8988T (cell line): Measurements from ENCODE around the gene CCL16.
"Not testable (repeated sequence)": the region's sequence is repeated elsewhere in the genome, so short reads cannot be mapped to it uniquely, and the experiment has no call there.

Experiments
- DNase-seq: peaks from one replicate; pipeline ENCODE4 v3.0.0; 2011

The CCL16 gene, protein sequence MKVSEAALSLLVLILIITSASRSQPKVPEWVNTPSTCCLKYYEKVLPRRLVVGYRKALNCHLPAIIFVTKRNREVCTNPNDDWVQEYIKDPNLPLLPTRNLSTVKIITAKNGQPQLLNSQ

GRCh38 chr17:35981246-35981645, at the start of gene CCL16:
Gene CCL16 (minus strand): TSS chr17:35981497. CDS start chr17:35981420, 77 bp downstream.
- no peak for DNase-seq

DNA sequence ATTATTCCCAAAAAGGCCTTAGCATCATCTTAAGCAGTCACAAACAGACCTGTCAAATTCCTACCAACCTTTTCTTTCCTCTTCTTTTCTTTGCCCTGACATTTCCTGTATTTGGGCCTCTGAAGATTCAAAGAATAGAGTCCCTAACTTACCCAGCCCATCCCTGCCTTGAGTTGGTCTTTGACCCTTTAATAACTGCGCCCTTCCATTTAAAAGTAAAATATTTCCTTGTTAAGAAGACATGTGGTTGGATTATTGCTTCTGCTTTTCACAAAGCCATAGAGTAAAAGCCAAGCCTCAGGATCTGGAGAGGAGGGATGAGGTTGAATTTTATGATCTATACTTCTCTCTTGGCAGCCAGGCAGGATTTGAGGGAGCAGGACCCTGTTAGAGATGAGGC, 49.7 kb upstream of the CCL16 start:
- DNase-seq, result no peak

- no peak for DNase-seq
Measured at GRCh38 chr17:36027761-36028160, 46.5 kb upstream of the CCL16 start.

DNA sequence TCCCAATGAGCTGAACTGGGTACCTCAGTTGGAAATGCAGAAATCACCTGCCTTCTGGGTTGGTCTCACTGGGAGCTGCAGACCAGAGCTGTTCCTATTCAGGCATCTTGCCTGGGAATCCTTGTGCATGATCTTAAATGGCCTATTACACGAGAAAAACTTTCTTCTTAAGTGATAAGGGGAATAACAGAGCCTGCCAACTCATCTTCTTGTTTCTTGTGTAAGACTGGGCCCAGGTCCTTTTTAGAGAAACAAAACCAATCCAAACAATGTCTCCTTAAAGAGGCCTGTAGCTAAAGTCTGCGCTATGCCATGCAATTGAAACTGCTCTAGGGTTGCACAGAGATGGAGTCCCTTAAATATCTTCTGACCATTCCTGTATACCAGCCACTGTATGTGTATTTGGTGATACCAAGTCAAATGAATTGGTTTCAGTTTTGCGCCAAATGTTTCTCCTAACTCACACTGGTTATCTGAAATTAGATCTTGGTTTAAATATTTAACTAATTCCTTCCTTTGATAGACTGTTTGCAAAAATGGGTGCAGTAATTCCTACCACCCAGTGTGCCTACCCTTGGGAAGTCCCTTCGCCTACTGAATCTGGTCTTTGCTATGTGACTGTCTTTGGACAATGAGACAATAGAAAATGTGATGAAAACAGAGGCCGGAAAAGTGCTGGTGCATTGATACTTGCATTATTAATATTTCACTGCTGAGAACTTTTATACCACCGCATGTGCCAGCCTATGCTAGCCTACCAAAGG, 43.0 kb upstream of the CCL16 start:
- no peak for DNase-seq

DNA sequence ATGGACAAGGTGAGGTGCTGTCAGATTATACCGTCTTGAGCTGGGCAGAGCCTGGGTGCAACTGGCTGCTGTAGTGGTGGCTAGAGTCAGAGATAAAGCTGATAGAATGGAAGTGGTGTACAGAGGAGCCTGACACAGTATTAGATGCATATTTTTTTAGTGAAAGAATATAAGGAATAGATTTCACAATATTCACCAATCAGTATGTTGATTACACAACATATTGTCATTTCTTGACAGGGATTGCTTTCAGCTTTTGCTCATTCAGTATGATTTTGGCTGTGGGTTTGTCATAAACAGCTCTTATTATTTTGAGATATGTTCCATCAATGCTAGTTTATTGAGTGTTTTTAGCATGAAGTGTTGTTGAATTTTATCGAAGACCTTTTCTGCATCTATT, 38.1 kb upstream of the CCL16 start:
- DNase-seq, result no peak

DNA sequence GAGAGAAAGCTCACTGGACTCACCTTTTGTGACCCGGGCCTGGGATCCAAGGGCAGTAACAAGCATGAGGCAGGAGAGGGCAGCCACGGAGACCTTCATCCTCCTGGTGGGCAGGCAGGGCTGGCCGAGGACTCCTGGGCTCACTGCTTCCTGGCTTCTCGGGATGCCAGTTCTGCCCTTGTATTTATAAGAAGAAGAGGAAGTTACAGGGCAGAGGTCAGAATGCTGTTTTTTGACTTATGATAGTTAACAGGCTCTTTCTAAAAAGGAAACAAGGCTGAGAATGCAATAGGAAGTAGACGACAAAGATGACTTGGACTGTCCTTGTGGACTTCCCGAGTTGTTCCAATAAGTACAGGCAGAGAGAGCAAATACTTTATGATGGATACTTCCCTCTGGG, 36.5 kb upstream of the CCL16 start, which contains the start of gene CCL23:
CCL23 (minus strand) TSS at position 174 of the 400 bp plus-strand sequence; CDS start at position 99, 75 bp downstream.
- no peak for DNase-seq

DNA sequence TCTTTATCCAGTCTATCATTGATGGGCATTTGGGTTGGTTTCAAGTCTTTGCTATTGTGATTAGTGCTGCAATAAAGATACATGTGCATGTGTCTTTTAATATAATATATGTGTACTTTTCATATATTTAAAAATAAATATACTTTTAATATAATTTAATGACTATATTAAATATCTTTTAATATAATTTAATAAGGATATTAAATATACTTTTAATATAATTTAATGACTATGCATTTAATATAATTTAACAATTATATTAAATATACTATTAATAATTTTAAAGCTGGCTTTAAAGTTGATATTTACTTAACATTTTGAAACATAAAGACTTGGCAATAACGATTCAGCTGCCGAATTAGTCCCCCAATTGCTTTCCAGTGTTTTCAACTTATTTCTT, 35.3 kb upstream of the CCL16 start:
- DNase-seq, result no peak

GRCh38 chr17:36015895-36016294, 34.6 kb upstream of the CCL16 start:
- not testable (repeated sequence) for DNase-seq

DNA sequence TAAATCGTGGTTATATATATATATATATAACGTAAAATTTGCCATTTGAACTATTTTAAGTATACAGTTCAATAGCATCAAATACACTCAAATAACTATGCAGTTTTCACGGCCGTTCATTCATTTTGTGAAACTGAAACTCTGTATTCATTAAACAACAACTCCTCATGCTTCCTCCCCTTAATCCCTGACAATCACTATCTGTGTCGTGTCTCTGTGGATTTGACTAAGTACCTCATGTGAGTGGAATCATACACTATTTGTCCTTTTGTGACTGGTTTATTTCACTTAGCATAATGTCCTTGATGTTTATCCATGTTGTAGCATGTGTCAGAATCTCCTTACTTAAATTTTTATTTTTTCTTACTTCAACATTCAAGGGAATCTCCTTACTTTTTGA, 33.6 kb upstream of the CCL16 start:
- DNase-seq, result no peak

DNA sequence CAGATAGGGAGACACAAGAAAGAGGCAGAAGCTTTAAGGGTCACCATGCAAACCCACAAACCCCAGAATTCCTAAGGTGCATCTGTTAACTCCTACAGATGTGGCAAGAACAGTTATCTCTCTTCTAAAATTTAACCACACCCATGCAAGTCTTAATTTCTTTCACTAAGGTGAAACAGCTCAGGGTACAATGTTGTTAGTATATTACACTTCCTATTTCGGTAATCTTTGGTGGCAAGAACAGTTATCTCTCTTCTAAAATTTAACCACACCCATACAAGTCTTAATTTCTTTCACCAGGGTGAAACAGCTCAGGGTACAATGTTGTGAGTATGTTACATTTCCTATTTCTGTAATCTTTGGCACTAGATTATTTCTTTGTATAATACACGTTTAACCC, 29.9 kb upstream of the CCL16 start:
- no peak for DNase-seq

GRCh38 chr17:36008998-36009665, 27.8 kb upstream of the CCL16 start:
- no peak for DNase-seq

GRCh38 chr17:36004594-36005108, 23.4 kb upstream of the CCL16 start:
- no peak for DNase-seq

DNA sequence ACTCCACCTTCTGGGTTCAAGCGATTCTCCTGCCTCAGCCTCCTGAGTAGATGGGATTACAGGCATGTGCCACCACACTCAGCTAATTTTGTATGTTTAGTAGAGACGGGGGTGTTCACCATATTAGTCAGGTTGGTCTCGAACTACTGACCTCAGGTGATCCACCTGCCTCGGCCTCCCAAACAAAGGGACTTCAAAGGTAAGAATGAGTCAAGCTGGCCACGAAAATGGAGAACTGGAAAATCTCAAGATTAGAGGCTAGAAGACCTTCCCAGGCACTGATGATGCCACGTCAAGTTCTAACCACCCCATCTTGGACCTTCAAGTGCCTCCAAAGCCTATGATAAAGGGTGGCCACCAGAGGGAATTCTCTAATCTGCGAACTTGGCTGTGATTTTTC, 21.3 kb upstream of the CCL16 start:
- no peak for DNase-seq

DNA sequence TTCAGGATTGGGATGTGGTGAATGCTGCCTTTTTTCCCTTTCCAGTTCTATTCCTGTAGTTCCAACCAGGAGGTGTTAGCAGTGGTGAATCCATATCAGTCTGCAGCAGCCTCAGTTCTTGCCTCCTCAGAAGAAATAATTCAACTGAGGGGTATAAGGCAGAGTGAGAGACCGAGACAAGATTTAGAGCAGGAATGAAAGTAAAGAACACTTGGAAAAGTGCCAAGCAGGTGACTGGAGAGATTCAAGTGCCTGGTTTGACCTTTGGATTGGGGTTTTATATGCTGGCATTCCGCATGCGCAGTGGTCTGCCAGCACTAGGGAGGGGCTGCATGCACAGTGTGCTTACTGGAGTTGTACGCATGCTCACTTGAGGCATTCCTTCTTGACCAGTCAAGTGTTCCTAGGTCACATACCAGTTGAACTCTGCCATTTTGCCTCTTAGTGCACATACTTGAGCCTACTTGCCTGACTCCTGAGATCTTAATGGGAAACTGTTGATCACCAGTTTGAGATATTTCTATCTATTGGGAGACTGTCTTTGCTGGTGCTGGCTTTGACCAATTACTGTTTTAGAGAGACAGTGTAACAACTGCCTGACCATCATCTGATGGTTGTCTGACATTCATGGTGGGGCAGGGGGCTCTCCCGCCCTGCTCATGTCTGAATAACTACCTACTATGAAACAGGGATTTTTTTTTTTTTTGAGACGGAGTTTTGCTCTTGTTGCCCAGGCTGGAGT, 20.7 kb upstream of the CCL16 start:
- no peak for DNase-seq

DNA sequence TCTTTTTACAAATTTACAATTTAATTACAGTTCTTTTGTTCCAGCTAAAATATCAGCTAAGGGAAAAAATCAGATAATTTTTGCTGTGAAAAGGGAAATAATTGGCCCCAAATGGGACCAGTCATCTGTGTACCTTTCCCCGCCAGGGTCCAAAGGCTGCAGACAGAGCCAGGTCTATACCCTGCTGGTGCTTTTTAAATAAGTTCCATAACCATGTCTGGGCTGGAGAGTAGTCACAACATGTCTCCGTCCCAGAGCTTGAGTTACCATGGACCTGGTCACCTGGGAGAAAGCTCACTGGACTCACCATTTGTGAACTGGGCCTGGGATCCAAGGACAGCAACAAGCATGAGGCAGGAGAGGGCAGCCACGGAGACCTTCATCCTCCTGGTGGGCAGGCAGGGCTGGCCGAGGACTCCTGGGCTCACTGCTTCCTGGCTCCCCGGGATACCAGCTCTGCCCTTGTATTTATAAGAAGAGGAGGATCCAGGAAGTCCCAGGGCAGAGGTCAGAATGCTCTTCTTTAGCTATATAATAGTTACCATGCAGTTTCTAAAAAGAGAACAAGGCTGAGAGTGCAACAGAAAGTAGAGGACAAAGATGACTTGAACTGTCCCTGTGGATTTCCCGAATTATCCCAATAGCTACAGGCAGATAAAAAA, 19.9 kb upstream of the CCL16 start, which contains the start of gene CCL15:
CCL15 (minus strand) TSS at position 444 of the 662 bp plus-strand sequence; CDS start at position 383, 61 bp downstream.
- no peak for DNase-seq

DNA sequence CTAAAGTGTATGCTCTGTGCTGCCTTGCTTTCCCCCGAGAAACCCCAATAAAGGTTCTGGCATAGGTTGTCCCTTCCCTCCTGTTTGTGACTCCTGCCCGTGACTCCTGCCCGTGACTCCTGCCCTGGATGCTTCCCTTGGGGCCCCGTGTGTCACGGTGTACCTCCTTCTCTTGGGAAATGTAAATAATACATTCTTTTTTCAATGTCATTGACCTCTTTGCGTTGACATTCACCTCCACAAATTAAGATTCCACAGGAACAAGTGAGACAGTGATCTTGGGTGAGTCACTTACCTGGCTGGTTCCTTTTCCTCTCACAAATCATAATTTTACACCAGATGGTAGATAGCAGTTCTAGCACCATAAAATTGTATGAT, 19.4 kb upstream of the CCL16 start:
- no peak for DNase-seq

- no peak for DNase-seq
Measured at GRCh38 chr17:35998756-35999155, 17.5 kb upstream of the CCL16 start.

- no peak for DNase-seq
Measured at GRCh38 chr17:35998018-35998545, 16.8 kb upstream of the CCL16 start.

GRCh38 chr17:35995346-35995745, 14.0 kb upstream of the CCL16 start:
- not testable (repeated sequence) for DNase-seq

- DNase-seq, result no peak
Measured at GRCh38 chr17:35991075-35991474, 9.8 kb upstream of the CCL16 start.

GRCh38 chr17:35988164-35988563, 6.9 kb upstream of the CCL16 start:
- DNase-seq, result no peak

DNA sequence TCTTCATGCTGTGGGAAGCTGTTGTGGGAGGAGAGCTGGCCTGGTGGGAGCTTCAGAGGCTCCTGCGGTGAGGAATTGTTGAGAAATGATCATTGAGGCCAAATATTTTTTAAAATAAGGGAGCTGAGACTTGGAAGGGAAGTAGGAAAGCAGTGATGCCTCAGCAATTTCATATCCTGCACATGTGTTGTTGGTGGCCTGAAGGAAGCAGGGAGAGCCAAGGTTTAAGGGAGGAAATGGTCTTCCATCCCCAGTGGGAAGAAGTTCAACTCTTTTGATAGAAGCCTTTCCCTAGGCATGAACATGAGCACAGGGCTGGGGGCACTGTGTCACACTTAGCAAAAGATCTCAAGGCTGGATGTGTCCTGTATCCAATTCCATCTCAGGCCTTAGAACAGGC, 5.3 kb upstream of the CCL16 start, which contains the start of gene CCL14:
CCL14 (minus strand) TSS at position 87 of the 400 bp plus-strand sequence; CDS start at position 7, 80 bp downstream.
- DNase-seq, result no peak
